ENCODE data around the gene CREBRF.
"Not testable (repeated sequence)": the region's sequence is repeated elsewhere in the genome, so short reads cannot be mapped to it uniquely, and the experiment has no call there.

Gene CREBRF

GRCh38 chr5:173114536-173114935 is 58.4 kb downstream of the CREBRF start:
- no peak overlapping the region for H3K4me3 Mint-ChIP-seq
- H3K27me3 Mint-ChIP-seq = no peaks in the 10 kb centered on the region
- ATAC-seq (replicated peaks) (no peak), DNase-seq (no peak)
- H3K9me3 Mint-ChIP-seq = no peaks in the 10 kb centered on the region
- no peaks in the 10 kb centered on the region for H3K4me1 Mint-ChIP-seq (ENCODE audit: low read depth in 2 of 2)
- peaks cover 74% of the 10 kb centered on the region for H3K36me3 Mint-ChIP-seq (ENCODE audit: insufficient read depth)
- peak overlapping the region in 1 of 2 donors; percentile 73 for H3K27ac Mint-ChIP-seq

DNA sequence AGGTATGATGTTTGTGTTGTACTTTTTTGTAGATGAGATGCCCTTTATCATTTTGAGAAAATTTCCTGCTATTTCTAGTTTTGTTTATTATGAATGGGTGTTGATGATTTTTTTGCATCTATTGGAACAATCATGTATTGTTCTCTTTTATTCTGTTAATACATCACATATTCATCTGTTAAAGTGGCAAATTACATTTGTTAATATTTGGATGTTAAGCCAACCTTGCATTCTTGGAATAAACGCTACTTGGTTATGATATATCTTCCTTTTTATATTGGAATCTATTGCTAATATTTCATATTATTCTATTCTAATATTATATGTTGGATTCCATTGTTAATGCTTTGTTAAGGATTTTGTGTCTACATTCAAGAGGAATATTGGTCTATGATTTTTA is 63.6 kb downstream of the CREBRF start:
- Mint-ChIP-seq H3K4me3 (no peak overlapping the region), H3K36me3 (ENCODE audit: insufficient read depth) (peaks cover 64% of the 10 kb centered on the region), H3K27me3 (no peaks in the 10 kb centered on the region), H3K9me3 (no peaks in the 10 kb centered on the region), H3K4me1 (ENCODE audit: low read depth in 2 of 2) (peaks cover 0 to 3% of the 10 kb centered on the region in 2 donors), H3K27ac (no peak overlapping the region)
- ATAC-seq (replicated peaks) = no peak
- no peak for DNase-seq

DNA sequence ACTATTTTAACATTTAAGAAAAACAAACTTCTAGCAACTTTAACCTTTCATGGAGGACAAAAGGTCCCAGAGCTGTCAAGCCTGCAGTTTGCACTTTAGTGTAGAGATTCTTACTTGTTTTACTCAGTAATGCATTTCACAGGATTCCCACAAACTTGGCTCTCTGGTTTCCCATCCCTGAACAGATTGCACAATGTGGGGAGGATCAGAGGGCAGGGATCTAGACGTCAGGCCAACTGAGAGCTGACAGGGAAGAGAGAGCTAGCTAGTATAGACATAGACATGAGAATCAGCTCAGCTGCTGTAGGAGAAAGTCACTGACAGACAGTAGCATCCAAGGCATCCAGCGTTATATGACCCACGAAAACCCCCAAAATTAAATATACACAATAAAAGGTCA is 67.3 kb downstream of the CREBRF start:
- no peaks in the 10 kb centered on the region for H3K9me3 Mint-ChIP-seq
- H3K36me3 Mint-ChIP-seq (ENCODE audit: insufficient read depth) = peaks cover 77% of the 10 kb centered on the region
- ATAC-seq (replicated peaks) (no peak), DNase-seq (no peak)
- H3K4me1 Mint-ChIP-seq (ENCODE audit: low read depth in 2 of 2) = peaks cover 0 to 3% of the 10 kb centered on the region in 2 donors
- H3K27ac Mint-ChIP-seq = no peak overlapping the region
- no peaks in the 10 kb centered on the region for H3K27me3 Mint-ChIP-seq
- H3K4me3 Mint-ChIP-seq = no peak overlapping the region

GRCh38 chr5:173132166-173132565 is 76.0 kb downstream of the CREBRF start:
- not testable (repeated sequence) for H3K27ac Mint-ChIP-seq; ATAC-seq (replicated peaks); H3K4me1 Mint-ChIP-seq (ENCODE audit: low read depth in 2 of 2); H3K27me3 Mint-ChIP-seq; H3K4me3 Mint-ChIP-seq; H3K9me3 Mint-ChIP-seq; DNase-seq
- peaks cover 61% of the 10 kb centered on the region for H3K36me3 Mint-ChIP-seq (ENCODE audit: insufficient read depth)

DNA sequence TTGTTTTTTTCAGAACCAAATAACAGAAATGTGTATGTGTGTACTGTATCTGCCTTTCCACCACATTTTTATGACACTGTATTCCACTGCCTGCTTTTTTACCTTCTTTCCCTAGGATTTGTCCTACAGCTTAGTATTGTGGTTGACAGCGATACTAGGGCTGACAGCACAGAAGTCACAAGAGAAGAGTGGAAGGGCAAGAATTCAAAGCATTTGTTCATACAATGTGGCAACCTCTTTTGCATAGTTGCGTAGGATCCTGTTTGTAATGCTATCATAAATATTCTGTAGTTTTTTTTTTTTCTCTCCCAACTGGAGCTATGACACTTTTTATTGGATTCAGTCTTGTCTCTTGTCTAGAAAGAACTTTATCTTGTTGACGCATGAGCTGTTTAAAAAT is 82.6 kb downstream of the CREBRF start:
- DNase-seq (no peak), ATAC-seq (replicated peaks) (no peak)
- no peaks in the 10 kb centered on the region for H3K9me3 Mint-ChIP-seq
- no peak overlapping the region for H3K27ac Mint-ChIP-seq
- peaks cover 15% of the 10 kb centered on the region for H3K36me3 Mint-ChIP-seq (ENCODE audit: insufficient read depth)
- no peaks in the 10 kb centered on the region for H3K4me1 Mint-ChIP-seq (ENCODE audit: low read depth in 2 of 2)
- H3K4me3 Mint-ChIP-seq = no peak overlapping the region
- no peaks in the 10 kb centered on the region for H3K27me3 Mint-ChIP-seq

GRCh38 chr5:173139631-173140030 is 83.5 kb downstream of the CREBRF start:
- ATAC-seq (replicated peaks) = no peak
- H3K4me3 Mint-ChIP-seq = no peak overlapping the region
- H3K27me3 Mint-ChIP-seq = no peaks in the 10 kb centered on the region
- no peak for DNase-seq
- peak overlapping the region; percentile 18 to 26 for H3K27ac Mint-ChIP-seq
- peaks cover 12% of the 10 kb centered on the region for H3K36me3 Mint-ChIP-seq (ENCODE audit: insufficient read depth)
- H3K4me1 Mint-ChIP-seq (ENCODE audit: low read depth in 2 of 2) = no peaks in the 10 kb centered on the region
- no peaks in the 10 kb centered on the region for H3K9me3 Mint-ChIP-seq

DNA sequence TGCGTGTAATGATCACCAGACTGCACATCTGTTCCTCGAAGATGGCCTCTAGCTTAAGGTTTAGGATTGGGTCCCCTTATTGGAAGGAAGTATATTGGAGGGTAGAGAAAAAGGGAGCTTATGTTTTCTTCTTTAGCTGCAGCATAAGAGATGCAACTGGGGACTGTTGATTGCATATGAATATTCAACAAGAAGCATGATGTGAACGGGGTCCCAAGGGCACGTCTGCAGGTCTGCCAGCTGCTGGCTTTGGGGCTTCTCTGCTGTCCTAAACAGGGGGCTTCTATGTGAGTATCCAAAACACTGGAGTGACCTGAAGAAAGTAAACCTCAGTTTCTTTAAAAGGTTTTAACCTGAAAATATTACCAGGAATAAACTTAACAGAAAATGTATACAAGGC is 84.6 kb downstream of the CREBRF start:
- H3K36me3 Mint-ChIP-seq (ENCODE audit: insufficient read depth) = peaks cover 18% of the 10 kb centered on the region
- H3K27ac Mint-ChIP-seq = peak overlapping the region in 1 of 2 donors; percentile 26
- ATAC-seq (replicated peaks) (no peak), DNase-seq (no peak)
- H3K27me3 Mint-ChIP-seq = no peaks in the 10 kb centered on the region
- peaks cover 4 to 7% of the 10 kb centered on the region in 2 donors for H3K4me1 Mint-ChIP-seq (ENCODE audit: low read depth in 2 of 2)
- no peaks in the 10 kb centered on the region for H3K9me3 Mint-ChIP-seq
- H3K4me3 Mint-ChIP-seq = no peak overlapping the region

- Mint-ChIP-seq H3K27me3 (no peaks in the 10 kb centered on the region), H3K27ac (peak overlapping the region in 1 of 2 donors; percentile 20), H3K9me3 (no peaks in the 10 kb centered on the region), H3K4me3 (peak overlapping the region; percentile 97 to 99), H3K36me3 (ENCODE audit: insufficient read depth) (peaks cover 26% of the 10 kb centered on the region), H3K4me1 (ENCODE audit: low read depth in 2 of 2) (peaks cover 6 to 14% of the 10 kb centered on the region in 2 donors)
- no peak for DNase-seq
- no peak for ATAC-seq (replicated peaks)
Observed at GRCh38 chr5:173143567-173143966, 87.4 kb downstream of the CREBRF start.

DNA sequence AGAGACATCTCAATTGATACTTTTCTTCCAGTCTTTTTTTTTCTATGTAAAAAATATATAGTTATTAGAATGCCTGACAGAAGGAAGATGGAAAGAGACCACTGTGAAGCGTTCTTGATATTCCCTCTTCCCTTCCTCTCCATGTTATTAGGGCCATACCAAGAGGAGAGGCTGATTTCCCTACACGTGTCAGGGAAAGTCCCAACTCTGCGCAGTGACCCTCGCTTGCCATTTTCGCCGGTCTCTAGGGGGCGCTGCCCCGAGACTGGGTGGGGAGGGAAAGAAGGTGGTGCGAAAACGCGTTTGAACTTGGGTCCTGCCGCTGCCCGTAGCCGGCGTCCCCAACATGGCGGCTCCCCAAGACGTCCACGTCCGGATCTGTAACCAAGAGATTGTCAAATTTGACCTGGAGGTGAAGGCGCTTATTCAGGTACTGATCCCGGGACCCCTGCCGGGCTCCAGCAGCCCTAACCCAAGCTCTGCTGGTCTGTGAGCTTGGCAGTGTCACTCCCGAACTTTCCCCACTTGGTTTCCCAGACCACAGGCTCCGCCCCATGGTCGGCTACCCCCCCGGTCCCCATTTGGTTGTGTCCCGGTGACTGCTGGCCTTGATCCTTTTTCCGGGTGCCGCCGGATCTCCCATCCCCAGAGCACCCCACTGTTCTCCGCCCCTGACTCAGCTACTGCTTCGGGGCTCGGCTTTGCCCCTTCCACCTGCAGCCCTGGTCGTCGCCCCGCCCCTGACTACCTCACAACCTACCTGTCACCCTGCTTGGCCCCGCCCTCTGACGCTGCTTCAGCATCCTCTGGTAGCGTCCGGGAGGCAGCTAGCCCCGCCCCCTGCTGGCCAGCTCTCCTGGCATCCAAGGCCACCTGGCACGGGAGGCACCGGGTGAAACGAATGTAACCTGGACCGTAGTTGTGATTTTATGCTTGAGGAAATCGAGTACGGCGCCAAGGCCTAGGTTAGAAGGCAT is 88.3 kb downstream of the CREBRF start, which contains the start of gene BNIP1:
TSS of gene BNIP1 (plus strand) at position 332 of the 977 bp plus-strand sequence. CDS start at position 347, 15 bp downstream.
- H3K9me3 Mint-ChIP-seq = no peaks in the 10 kb centered on the region
- H3K4me1 Mint-ChIP-seq (ENCODE audit: low read depth in 2 of 2) = peaks cover 7 to 14% of the 10 kb centered on the region in 2 donors
- H3K4me3 Mint-ChIP-seq = peak within 1 kb of the TSS; percentile 97 to 99
- DNase-seq (peak; percentile 95 to 96 (median 96)), ATAC-seq (replicated peaks) (peak; percentile 88)
- peak within 1 kb of the TSS; percentile 99 for H3K27ac Mint-ChIP-seq
- H3K27me3 Mint-ChIP-seq = no peaks in the 10 kb centered on the region
- peaks cover 29% of the 10 kb centered on the region for H3K36me3 Mint-ChIP-seq (ENCODE audit: insufficient read depth)

GRCh38 chr5:173148354-173148753 is 92.2 kb downstream of the CREBRF start:
- ATAC-seq (replicated peaks) = no peak
- H3K27ac Mint-ChIP-seq = no peak overlapping the region
- peaks cover 57% of the 10 kb centered on the region for H3K36me3 Mint-ChIP-seq (ENCODE audit: insufficient read depth)

GRCh38 chr5:173152547-173152946 is 96.4 kb downstream of the CREBRF start:
- H3K27ac Mint-ChIP-seq = no peak overlapping the region
- H3K4me3 Mint-ChIP-seq = no peak overlapping the region
- no peaks in the 10 kb centered on the region for H3K9me3 Mint-ChIP-seq
- peaks cover under 1 to 1% of the 10 kb centered on the region in 2 donors for H3K4me1 Mint-ChIP-seq (ENCODE audit: low read depth in 2 of 2)
- DNase-seq (no peak), ATAC-seq (replicated peaks) (no peak)
- peaks cover 74% of the 10 kb centered on the region for H3K36me3 Mint-ChIP-seq (ENCODE audit: insufficient read depth)
- H3K27me3 Mint-ChIP-seq = no peaks in the 10 kb centered on the region

More at GRCh38 chr5:173148354-173148753, 92.2 kb downstream of the CREBRF start:
- DNase-seq = no peak
- no peaks in the 10 kb centered on the region for H3K9me3 Mint-ChIP-seq
- H3K4me3 Mint-ChIP-seq = no peak overlapping the region
- H3K4me1 Mint-ChIP-seq (ENCODE audit: low read depth in 2 of 2) = peaks cover 7 to 14% of the 10 kb centered on the region in 2 donors
- no peaks in the 10 kb centered on the region for H3K27me3 Mint-ChIP-seq

DNA sequence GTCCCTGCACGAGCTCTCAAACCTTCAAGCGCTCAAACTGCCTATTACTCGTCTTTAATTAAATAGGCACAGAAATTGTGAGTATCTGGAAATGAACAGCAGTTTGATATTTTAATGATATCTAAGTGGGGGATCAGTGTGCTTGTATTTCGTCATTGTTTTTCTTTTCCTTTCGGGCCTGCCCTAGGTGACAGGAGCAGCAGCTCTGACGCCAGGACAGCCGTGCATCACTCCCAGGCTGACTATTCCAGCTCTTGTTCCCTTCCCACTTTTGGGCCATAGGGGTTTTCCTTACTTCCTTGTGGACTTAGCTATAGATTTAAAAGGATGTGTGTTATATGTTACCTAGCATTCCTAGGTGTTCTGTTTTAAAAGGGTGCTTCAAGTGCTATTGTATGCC is 97.7 kb downstream of the CREBRF start:
- Mint-ChIP-seq H3K4me1 (ENCODE audit: low read depth in 2 of 2) (peaks cover 0 to under 1% of the 10 kb centered on the region in 2 donors), H3K27me3 (no peaks in the 10 kb centered on the region), H3K9me3 (no peaks in the 10 kb centered on the region), H3K4me3 (no peak overlapping the region), H3K36me3 (ENCODE audit: insufficient read depth) (peaks cover 74% of the 10 kb centered on the region), H3K27ac (peak overlapping the region in 1 of 2 donors; percentile 23)
- no peak for DNase-seq
- ATAC-seq (replicated peaks) = no peak

DNA sequence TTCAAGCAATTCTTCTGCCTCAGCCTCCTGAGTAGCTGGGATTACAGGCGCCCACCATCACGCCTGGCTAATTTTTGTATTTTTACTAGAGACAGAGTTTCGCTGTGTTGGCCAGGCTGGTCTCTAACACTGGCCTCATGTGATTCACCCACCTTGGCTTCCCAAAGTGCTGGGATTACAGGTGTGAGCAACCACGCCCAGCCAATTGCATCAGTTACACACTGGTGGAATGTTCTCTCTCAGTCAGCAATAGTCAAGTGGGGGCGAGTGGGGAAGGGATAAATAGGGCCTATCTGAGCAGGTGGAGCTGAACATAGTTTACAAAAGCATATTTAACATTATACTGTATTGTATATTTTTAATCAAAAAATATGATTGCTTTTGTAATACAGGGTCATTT is 98.5 kb downstream of the CREBRF start:
- DNase-seq = not testable (repeated sequence)

GRCh38 chr5:173155912-173156311 is 99.8 kb downstream of the CREBRF start:
- peaks cover 80% of the 10 kb centered on the region for H3K36me3 Mint-ChIP-seq (ENCODE audit: insufficient read depth)
- no peak for DNase-seq
- no peak overlapping the region for H3K4me3 Mint-ChIP-seq
- no peaks in the 10 kb centered on the region for H3K27me3 Mint-ChIP-seq
- no peaks in the 10 kb centered on the region for H3K9me3 Mint-ChIP-seq
- H3K27ac Mint-ChIP-seq = no peak overlapping the region
- no peaks in the 10 kb centered on the region for H3K4me1 Mint-ChIP-seq (ENCODE audit: low read depth in 2 of 2)
- no peak for ATAC-seq (replicated peaks)

More for the DNA sequence above, 98.5 kb downstream of the CREBRF start:
- not testable (repeated sequence) for H3K4me3 Mint-ChIP-seq; H3K27ac Mint-ChIP-seq; H3K9me3 Mint-ChIP-seq; H3K4me1 Mint-ChIP-seq (ENCODE audit: low read depth in 2 of 2); H3K27me3 Mint-ChIP-seq; ATAC-seq (replicated peaks)
- peaks cover 77% of the 10 kb centered on the region for H3K36me3 Mint-ChIP-seq (ENCODE audit: insufficient read depth)

Measured in effector memory CD8-positive, alpha-beta T cell (primary cell).